Posterior cingulate gyrus (tissue), 11 donors: Measurements from ENCODE around the gene SBNO1.
"Not testable (repeated sequence)": the region's sequence is repeated elsewhere in the genome, so short reads cannot be mapped to it uniquely, and the experiment has no call there.

ENCODE experiments used
- DNase-seq, 10 donors: peaks; one replicate each; pipeline versions ENCODE4 v3.0.0 to v3.0.0-alpha.2; 2020 to 2021; ENCODE audit warnings: mixed read lengths in 3 of 10
- intact Hi-C: fragments of 100-400 bp; cut with DNase I; formaldehyde crosslinking; loops from one replicate; pipeline ENCODE4 v1.15.1; 2023

The SBNO1 gene

DNA sequence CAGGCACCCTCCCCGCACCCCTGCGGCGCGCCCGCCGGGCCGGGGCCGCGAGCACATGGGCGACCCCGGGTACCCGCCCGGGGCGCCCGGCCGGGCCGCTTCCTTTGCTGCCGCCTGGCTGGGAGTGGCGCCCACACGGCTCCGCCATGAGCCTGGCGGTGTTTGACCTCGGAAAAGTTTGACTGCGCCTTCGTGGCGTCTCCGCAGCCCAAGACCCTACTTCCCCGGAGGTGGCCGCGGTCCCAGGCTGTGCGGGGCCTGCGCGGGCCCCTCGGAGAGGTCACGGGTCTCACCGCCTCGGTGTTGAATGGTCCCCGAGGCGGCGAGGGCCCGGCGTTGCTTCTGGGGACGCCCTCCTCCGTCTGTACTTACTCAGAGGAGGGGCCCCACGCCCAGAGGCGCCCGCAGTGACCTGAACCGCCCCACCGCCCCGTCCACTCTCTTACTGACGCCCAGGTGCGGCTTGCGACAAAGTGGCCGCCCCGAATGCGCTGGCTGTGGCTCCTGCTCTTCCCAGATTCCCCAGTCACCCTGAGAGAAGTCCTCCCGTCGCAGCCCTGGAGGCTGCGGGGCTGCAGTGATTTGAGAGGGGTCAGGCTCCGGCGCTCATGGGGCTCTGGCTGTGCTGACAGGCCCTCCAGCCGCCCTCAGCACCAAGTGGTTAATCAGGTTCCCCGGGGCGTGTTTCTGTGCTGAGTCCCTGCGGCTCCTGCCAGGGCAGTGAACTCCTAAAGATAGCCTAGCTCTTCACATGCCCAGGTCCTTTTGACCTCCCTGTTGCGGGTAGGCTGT lies 25.1 kb upstream of the SBNO1 start:
- DNase-seq, result peak in 3 of 10 donors; percentile 40 to 89 (median 76)
- intact Hi-C loops, result loop anchor here (2.0 to 10.0 kb wide), 2 partner anchors 145 to 193 kb away; partner anchors contain the start of gene RILPL1

DNA sequence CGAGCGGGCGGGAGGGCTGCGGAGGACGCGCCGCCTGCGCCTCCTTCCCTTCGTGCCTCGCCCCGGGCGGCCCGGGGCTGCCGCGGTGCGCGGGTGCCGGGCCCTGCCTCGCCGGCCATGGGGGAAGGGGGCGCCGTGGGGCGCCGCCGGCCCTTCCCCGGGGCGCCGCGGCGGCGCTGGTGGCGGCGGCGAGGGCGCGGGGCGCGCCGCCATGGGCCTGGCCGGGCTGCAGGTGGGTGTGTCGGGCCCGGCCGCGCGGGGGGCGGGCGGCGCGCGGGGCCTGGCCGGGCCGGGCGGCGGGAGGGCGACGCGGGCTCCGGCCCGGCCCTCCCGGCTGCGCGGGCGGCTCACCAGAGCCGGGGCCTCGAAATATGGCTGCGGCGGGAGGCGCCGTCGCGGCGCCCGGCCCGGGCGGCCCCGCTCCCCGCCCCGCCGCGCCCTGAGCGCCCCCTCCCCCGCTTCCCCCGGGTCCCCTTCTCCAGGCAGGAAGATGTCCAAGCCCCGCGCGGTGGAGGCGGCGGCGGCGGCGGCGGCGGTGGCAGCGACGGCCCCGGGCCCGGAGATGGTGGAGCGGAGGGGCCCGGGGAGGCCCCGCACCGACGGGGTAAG lies 24.4 kb upstream of the SBNO1 start:
- no peak for DNase-seq
- intact Hi-C loops, result loop anchor here (2.0 to 10.0 kb wide), 2 partner anchors 146 to 194 kb away; partner anchors contain the start of gene RILPL1

DNA sequence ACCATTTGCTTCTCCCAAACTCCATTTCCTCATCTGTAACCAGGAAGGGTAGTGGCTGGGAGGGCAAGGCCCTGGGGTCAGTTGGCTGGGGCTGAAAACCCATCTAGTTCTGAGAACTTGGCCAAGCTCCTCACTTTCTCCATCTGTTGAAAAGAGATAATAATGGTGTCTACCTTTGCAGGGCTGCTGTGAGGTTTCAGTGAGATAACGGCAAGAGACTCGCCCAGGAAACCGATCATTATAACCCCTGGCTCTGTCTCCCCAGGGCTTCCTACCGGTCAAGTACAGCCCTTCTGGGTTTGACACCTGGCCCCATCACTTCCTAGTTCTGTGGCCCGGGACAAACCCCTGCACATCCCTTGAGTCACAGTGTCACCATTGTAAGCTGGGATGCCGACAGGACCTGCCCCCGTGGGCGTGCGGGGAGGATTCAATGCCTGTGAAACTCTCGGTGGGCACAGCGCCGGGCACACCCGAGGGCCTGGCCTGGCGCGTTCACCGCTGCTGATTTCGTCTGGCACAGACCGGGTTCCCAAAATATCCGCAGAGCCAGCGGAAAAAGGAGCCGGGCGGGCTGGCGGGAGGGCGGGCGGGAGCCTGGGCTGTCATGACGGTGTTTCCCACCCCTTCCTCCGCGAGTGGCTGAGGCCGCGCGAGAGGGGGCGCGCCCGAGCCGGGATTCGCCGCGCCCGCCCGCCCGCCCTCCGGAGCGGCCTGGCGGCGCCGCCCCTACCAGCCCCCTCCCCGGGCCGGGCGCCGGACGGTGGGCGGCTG lies 23.7 kb upstream of the SBNO1 start:
- DNase-seq, result peak; percentile 67 to 96 (median 76)
- intact Hi-C loops, result loop anchor here (2.0 to 10.0 kb wide), 2 partner anchors 146 to 194 kb away; partner anchors contain the start of gene RILPL1

DNA sequence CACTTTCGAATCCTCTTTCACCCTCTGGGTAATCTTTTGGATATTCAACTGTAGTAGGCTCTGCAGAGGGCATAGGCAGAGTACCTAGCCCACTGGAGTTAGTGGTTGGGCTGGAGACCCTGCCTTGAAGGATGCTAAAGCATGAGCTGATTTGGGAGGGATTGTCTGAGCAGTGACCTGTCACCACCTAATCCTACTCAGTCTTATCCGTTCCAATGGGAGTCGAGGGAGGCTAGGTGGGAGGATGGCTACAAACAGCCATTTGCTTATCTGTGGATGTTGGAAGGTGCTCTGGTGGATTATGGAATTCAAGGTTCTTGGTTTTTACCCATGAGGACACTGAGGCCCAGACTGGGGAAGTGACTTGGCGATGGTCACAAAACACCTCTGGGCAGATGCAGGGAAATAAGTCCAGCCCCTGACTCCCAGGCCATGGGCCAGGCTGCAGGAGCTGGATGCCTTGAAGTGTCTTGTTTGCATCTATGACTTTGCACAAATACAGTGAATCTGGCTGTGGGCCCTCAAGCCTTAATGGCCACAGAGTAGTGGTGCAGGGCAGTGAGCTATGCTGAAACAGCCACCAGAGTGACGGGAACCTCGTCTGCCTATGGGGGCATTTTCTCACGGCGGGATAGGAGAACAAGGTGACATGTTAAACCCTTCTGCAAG lies 23.0 kb upstream of the SBNO1 start:
- intact Hi-C loops, result loop anchor here (2.0 to 10.0 kb wide), 2 partner anchors 147 to 195 kb away; partner anchors contain the start of gene RILPL1
- peak in 1 of 10 donors; percentile 35 for DNase-seq

DNA sequence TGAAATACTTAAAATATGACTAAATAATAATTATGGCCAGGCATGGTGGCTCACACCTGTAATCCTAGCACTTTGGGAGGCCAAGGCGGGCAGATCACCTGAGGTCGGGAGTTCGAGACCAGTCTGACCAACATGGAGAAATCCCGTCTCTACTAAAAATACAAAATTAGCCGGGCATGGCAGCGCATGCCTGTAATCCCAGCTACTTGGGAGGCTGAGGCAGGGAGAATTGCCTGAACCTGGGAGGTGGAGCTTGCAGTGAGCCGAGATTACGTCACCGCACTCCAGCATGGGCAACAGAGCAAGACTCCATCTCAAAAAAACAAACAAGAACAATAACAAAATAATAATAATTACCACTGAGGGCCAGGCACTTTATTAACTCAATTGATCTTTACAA lies 20.9 kb upstream of the SBNO1 start:
- intact Hi-C loops, result loop anchor here (10.0 kb wide), 1 partner anchor 149 kb away; the partner anchor contains the start of gene RILPL1
- DNase-seq, result not testable (repeated sequence)

DNA sequence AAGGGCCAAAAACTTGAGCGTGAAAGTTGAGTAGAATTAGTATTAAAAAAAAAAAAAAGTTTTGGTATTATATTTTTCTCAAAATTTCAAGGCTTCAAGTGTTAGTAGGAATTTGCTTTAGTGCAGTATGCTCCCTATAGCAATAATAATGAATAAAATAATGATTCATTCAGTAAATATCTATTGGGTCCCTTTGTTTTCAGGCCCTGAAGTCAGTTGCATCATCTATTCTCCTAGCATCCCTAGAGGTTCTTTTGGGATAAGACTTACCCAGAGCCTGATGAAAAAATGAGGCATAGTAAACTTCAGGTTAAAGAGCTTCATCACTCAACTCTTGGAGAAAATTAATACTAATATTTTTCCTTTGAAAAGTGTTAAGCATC lies 20.3 kb upstream of the SBNO1 start:
- no peak for DNase-seq
- intact Hi-C loops, result loop anchor here (10.0 kb wide), 1 partner anchor 150 kb away; the partner anchor contains the start of gene RILPL1

DNA sequence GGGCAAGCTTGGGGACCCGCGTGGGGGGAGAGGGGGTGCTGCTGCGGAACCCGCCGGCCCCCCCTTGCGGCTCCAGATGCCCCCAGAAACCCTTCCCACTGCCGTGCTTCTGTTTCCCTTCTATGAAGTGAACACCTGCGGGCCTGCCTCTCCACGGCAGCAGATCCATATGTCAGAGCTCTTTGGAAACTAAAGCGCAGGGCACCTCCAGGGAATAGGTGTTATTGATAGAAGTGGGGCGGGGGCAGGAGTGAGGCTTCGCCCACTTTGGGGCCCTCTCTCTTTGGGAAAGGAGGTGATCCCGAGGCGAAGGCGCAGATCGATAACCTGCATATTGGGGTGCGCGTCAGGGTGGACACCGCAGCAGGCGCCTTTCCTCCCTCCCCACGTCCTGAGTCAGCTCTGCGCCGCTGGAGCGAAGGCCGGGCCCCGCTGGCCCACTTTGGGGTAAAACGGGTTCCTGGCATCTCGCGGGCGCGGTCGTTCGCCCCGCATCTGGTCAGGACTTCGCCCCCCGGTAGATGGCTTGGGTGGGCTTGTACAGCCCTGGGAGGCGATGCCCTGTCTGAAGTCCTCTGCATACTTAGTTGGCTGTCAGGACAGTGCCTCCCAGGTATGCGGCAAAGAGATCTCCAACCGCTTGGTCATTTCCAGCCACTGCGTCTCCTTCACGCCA lies 19.8 kb upstream of the SBNO1 start:
- intact Hi-C loops, result loop anchor here (10.0 kb wide), 1 partner anchor 150 kb away; the partner anchor contains the start of gene RILPL1
- DNase-seq, result peak in 2 of 10 donors; percentile 69 to 86

DNA sequence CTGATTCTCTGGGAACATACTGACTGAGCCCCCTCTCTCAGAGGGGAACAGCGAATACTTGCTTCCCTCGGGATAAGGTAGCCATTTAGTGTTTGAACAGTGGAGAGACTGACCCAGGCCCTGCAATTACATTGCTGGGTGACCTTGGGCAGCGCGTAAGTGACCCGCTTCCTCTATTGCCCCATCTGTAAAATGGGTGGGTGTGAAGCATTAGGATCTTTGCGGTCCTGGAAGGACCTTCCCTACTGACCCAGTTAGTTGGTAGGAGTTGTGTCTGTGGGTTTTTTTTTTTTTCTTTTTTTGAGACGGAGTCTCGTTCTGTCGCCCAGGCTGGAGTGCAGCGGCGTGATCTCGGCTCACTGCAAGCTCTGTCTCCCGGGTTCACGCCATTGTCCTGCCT lies 18.0 kb upstream of the SBNO1 start:
- intact Hi-C loops, result loop anchor here (1.0 to 10.0 kb wide), 2 partner anchors 17 to 152 kb away; partner anchors contain the start of gene RILPL1
- DNase-seq, result peak in 1 of 10 donors; percentile 12

DNA sequence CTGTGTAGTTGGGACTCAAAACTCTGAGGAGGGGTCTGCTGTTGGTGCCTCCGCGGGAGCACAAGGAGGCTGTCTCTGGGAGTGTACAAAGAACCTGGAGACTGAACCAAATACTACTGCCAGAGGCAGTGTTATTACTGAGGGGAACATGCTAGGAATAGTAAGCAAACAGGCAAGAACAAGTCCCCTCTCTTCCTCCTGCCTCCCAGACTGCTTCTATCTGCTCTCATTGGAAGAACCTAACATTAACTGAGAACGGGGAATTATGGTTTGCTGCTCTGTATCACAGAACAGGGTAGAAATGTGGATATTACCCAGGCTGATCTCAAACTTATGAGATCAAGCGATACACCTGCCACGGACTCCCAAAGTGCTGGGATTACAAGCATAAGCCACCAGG lies 14.7 kb upstream of the SBNO1 start:
- intact Hi-C loops, result no loop called here
- DNase-seq, result no peak

DNA sequence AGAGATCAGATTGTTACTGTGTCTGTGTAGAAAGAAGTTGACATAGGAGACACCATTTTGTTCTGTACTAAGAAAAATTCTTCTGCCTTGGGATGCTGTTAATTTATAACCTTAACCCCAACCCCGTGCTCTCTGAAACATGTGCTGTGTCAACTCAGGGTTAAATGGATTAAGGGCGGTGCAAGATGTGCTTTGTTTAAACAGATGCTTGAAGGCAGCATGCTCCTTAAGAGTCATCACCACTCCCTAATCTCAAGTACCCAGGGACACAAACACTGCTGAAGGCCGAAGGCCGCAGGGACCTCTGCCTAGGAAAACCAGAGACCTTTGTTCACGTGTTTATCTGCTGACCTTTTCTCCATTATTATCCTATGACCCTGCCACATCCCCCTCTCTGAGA lies 7.8 kb upstream of the SBNO1 start:
- DNase-seq, intact Hi-C loops: not testable (repeated sequence)

DNA sequence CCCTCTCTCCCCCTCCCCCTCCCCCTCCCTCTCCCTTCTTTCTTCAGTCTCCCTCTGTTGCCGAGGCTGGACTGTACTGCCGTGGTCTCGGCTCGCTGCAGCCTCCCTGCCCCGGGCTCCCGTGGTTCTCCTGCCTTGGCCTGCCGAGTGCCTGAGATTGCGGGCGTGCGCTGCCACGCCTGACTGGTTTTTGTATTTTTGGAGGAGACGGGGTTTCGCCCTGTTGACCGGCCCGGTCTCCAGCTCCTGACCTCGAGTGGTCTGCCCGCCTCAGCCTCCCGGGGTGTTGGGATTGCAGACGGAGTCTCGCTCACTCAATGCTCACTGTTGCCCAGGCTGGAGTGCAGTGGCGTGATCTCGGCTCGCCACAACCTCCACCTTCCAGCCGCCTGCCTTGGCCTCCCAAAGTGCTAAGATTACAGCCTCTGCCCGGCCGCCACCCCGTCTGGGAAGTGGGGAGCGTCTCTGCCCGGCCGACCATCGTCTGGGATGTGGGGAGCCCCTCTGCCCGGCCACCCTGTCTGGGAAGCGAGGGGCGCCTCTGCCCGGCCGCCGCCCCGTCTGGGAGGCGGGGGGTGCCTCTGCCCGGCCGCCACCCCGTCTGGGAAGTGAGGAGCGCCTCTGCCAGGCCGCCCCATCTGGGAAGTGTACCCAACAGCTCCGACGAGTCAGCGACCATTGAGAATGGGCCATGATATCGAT lies 7.2 kb upstream of the SBNO1 start:
- intact Hi-C loops, result not testable (repeated sequence)
- peak in 2 of 10 donors; percentile 55 to 59 for DNase-seq

DNA sequence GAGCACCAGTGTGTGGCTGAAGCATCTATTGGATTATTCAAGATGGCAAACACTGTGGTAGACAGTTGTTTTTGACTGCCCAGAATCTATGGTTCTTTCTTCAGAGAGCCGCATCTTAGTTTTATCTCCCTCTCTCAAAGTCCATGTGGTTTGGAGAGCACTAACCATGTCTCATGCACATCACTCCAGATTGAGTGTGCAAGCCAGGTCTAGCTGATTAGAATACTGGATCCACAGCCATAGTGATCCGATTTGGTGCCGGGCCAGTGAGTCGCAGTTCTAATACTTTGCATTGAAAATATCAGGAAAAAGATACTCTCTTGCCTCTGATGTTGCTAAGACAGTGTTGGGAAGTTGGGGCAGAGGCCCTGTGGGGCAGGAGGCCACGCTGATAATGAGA lies 4.6 kb upstream of the SBNO1 start:
- peak in 1 of 10 donors; percentile 27 for DNase-seq
- intact Hi-C loops, result no loop called here

DNA sequence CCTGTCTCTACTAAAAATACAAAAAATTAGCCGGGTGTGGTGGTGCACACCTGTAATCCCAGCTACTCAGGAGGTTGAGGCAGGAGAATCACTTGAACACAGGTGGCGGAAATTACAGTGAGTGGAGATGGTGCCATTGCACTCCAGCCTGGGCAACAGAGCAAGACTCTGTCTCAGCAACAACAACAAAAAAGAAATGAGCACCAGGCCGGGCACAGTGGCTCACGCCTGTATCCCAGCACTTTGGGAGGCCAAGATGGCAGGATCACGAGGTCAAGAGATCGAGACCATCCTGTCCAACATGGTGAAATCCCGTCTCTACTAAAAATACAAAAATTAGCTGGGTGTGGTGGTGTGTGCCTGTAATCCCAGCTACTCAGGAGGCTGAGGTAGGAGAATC lies 3.8 kb upstream of the SBNO1 start:
- intact Hi-C loops, result not testable (repeated sequence)
- DNase-seq, result peak in 1 of 10 donors; percentile 31

DNA sequence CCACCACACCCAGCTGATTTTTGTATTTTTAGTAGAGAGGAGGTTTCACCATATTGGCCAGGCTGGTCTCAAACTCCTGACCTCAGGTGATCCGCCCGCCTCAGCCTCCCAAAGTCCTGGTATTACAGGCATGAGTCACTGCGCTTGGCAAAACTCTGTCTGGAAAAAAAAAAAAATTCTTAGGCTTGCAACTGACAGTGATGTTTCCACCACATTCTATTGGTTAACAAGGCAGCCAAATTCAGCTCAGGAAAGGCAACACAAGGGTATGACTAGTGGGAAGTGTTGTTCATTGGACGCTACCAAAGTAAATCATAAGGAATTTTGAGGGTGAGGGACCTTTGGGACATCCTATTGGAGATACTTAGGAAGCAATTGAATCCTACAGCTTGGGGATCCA lies 2.9 kb upstream of the SBNO1 start:
- DNase-seq, result no peak
- intact Hi-C loops, result no loop called here

DNA sequence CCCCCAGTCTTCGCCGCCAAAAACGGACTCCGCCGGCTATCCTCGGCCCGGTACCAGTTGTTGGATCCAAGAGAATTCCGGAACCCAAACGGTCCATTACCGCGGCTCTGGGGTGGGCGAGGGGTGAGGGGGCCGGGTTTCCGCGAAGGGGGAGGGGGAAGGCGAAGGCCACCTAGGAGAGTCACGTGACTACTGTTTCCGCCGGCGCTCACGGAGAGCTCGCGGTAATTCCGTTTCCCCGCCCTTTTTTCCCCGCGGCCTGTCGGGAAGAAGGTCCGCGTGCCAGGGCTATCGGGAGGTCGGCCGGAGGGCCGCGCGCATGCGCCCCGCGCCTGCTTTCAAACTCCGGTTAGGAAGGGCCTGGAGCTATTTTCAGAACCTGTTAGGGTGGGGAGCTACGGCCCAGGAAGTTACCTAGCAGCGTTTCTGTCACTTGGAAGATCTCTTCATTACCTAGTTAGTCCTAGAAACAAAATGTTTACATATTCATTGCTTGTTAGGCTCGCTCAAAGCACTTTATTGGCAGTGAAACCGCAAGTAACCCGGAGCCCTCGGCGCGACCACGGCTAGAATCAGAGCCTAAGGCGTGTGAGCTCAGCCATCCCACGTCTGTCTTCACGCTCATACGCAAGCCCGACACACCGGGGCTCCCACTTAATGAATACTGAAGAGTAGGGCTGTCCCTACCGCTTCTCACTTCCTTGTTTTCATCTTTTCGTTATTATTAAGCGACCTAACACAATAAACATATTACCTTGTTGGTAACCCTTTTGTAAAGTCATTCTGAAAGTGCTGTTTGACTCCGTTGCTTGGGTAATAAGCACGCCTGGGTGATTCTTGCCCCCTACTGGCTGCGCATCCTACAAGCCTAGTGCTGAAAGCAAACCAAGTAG lies 624 bp upstream of the SBNO1 start:
- intact Hi-C loops, result loop anchor here (1.0 kb wide), 1 partner anchor 18 kb away; no protein-coding TSS in a partner anchor
- peak; percentile 95 to 99 (median 96) for DNase-seq

DNA sequence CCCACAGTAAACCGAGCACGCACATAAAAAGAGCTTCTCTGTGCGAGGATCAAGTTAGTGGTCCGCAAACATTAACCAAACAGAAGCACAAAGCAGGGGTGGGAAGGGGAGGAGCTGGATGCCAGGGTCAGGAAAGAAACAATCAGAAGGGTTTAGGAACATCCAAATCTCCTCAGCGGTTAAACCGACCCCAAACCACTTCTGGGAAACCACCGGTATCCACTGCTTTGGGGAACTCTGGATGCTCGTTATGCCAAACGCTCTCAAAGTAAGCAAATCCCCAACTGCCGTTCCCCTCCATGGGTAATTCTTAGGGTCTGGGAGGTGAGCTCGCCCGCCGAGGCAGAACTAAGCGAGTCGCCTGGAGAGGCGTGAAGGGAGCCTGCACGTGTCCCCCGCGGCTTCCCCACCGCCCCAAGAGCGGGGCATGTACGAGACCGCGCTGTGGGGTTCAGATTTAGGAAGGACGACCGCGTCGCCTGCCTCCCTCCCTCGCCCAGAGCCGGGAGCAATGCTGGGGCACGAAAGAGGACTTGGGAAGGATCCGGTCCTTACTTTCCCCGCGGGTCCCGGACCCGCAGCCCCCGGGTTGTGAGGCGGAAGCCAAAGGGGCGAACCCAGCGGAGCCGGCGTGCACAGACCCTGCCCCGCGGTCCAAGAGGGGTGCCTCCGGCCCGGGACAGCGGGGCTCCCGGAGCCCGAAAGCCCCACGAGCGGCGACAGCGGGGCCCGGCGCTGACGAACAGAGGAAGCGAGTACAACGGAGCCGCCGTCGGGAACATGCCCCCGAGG lies 711 bp downstream of the SBNO1 start:
- intact Hi-C loops, result loop anchor here (1.0 kb wide), 1 partner anchor 93 kb away; the partner anchor contains the start of gene CDK2AP1
- DNase-seq, result peak in 4 of 10 donors; percentile 7 to 86 (median 19)

DNA sequence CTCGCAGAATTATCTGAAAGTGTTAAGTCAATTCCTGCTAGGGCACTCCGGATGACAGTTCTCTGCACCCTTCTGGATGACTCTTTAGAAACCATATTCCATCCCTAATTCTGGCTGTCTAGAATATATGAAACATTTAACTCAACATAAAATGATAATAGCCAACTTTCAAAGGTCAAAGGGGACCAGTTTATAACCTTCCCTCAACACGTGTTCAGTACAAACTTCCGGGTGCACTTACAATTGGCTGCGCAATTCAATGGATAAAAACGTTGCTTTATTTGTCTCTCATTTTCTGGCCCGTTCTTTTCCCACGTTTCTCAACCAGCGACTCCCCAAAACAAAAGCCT lies 1.3 kb downstream of the SBNO1 start:
- intact Hi-C loops, result no loop called here

More for the DNA sequence above, 1.3 kb downstream of the SBNO1 start:
- no peak for DNase-seq
